ENCODE data around the gene RPS19. TPM values are rescaled to one million over a fixed set of nuclear protein-coding genes. Genes with fewer than 3 reads are reported as not detected.

Gene RPS19
- polyA plus RNA-seq, 4 donors = 2,031 to 3,349 (median 2,770) TPM

GRCh38 chr19:41848666-41849065 lies 11.4 kb upstream of the RPS19 start:
- H3K27ac ChIP-seq (ENCODE audit: low read depth in 1 of 3, low read length in 2 of 3) = no peak overlapping the region
- FAIRE-seq = no peak
- DNase-seq = no peak
- no peaks in the 10 kb centered on the region for H3K4me1 ChIP-seq (ENCODE audit: control insufficient read depth in 3 of 3, insufficient read depth in 2 of 3, low read depth in 1 of 3, low read length in 2 of 3)
- H3K9me3 ChIP-seq (ENCODE audit: control insufficient read depth in 2 of 2, insufficient read depth in 1 of 2, low read depth in 1 of 2, low read length in 1 of 2) = peaks cover 0 to 2% of the 10 kb centered on the region in 2 donors
- H3K27me3 ChIP-seq (ENCODE audit: control insufficient read depth in 3 of 3, insufficient read depth in 3 of 3, low read length in 3 of 3) = peaks cover 0 to 8% (median 0%) of the 10 kb centered on the region in 3 donors
- H3K36me3 ChIP-seq (ENCODE audit: control insufficient read depth in 3 of 3, insufficient read depth in 2 of 3, low read depth in 1 of 3, low read length in 3 of 3) = no peaks in the 10 kb centered on the region
- no peak overlapping the region for H3K4me3 ChIP-seq (ENCODE audit: low read depth in 1 of 3, low read length in 3 of 3)
- 72 to 87% (median 85%) methylated on average over 6 of the region's 6 CpGs for WGBS, 3 donors

GRCh38 chr19:41849067-41849466 lies 11.0 kb upstream of the RPS19 start:
- Histone ChIP-seq H3K27me3 (ENCODE audit: control insufficient read depth in 3 of 3, insufficient read depth in 3 of 3, low read length in 3 of 3) (peaks cover 0 to 12% (median 0%) of the 10 kb centered on the region in 3 donors), H3K9me3 (ENCODE audit: control insufficient read depth in 2 of 2, insufficient read depth in 1 of 2, low read depth in 1 of 2, low read length in 1 of 2) (peaks cover 0 to 2% of the 10 kb centered on the region in 2 donors), H3K4me1 (ENCODE audit: control insufficient read depth in 3 of 3, insufficient read depth in 2 of 3, low read depth in 1 of 3, low read length in 2 of 3) (no peaks in the 10 kb centered on the region), H3K36me3 (ENCODE audit: control insufficient read depth in 3 of 3, insufficient read depth in 2 of 3, low read depth in 1 of 3, low read length in 3 of 3) (no peaks in the 10 kb centered on the region), H3K27ac (ENCODE audit: low read depth in 1 of 3, low read length in 2 of 3) (no peak overlapping the region), H3K4me3 (ENCODE audit: low read depth in 1 of 3, low read length in 3 of 3) (no peak overlapping the region)
- FAIRE-seq (no peak), DNase-seq (no peak)
- 71 to 82% (median 75%) methylated on average over 2 of the region's 2 CpGs for WGBS, 3 donors

GRCh38 chr19:41850381-41850780 lies 9.7 kb upstream of the RPS19 start:
- no peak for FAIRE-seq
- Histone ChIP-seq H3K36me3 (ENCODE audit: control insufficient read depth in 3 of 3, insufficient read depth in 2 of 3, low read depth in 1 of 3, low read length in 3 of 3) (no peaks in the 10 kb centered on the region), H3K4me3 (ENCODE audit: low read depth in 1 of 3, low read length in 3 of 3) (no peak overlapping the region), H3K4me1 (ENCODE audit: control insufficient read depth in 3 of 3, insufficient read depth in 2 of 3, low read depth in 1 of 3, low read length in 2 of 3) (no peaks in the 10 kb centered on the region), H3K27me3 (ENCODE audit: control insufficient read depth in 3 of 3, insufficient read depth in 3 of 3, low read length in 3 of 3) (peaks cover 0 to 8% (median 0%) of the 10 kb centered on the region in 3 donors), H3K27ac (ENCODE audit: low read depth in 1 of 3, low read length in 2 of 3) (no peak overlapping the region), H3K9me3 (ENCODE audit: control insufficient read depth in 2 of 2, insufficient read depth in 1 of 2, low read depth in 1 of 2, low read length in 1 of 2) (no peaks in the 10 kb centered on the region)
- no peak for DNase-seq
- WGBS, 3 donors = 62 to 68% (median 65%) methylated on average over 5 of the region's 5 CpGs

GRCh38 chr19:41851456-41851855 lies 8.6 kb upstream of the RPS19 start:
- no peaks in the 10 kb centered on the region for H3K9me3 ChIP-seq (ENCODE audit: control insufficient read depth in 2 of 2, insufficient read depth in 1 of 2, low read depth in 1 of 2, low read length in 1 of 2)
- FAIRE-seq = no peak
- no peaks in the 10 kb centered on the region for H3K36me3 ChIP-seq (ENCODE audit: control insufficient read depth in 3 of 3, insufficient read depth in 2 of 3, low read depth in 1 of 3, low read length in 3 of 3)
- 37 to 45% (median 42%) methylated on average over 4 of the region's 4 CpGs for WGBS, 3 donors
- H3K4me1 ChIP-seq (ENCODE audit: control insufficient read depth in 3 of 3, insufficient read depth in 2 of 3, low read depth in 1 of 3, low read length in 2 of 3) = no peaks in the 10 kb centered on the region
- H3K4me3 ChIP-seq (ENCODE audit: low read depth in 1 of 3, low read length in 3 of 3) = no peak overlapping the region
- DNase-seq = no peak
- H3K27me3 ChIP-seq (ENCODE audit: control insufficient read depth in 3 of 3, insufficient read depth in 3 of 3, low read length in 3 of 3) = peaks cover 0 to 8% (median 0%) of the 10 kb centered on the region in 3 donors
- H3K27ac ChIP-seq (ENCODE audit: low read depth in 1 of 3, low read length in 2 of 3) = no peak overlapping the region

GRCh38 chr19:41853344-41853743 lies 6.7 kb upstream of the RPS19 start:
- Histone ChIP-seq H3K9me3 (ENCODE audit: control insufficient read depth in 2 of 2, insufficient read depth in 1 of 2, low read depth in 1 of 2, low read length in 1 of 2) (no peaks in the 10 kb centered on the region), H3K4me3 (ENCODE audit: low read depth in 1 of 3, low read length in 3 of 3) (no peak overlapping the region), H3K27me3 (ENCODE audit: control insufficient read depth in 3 of 3, insufficient read depth in 3 of 3, low read length in 3 of 3) (peaks cover 0 to 8% (median 0%) of the 10 kb centered on the region in 3 donors), H3K27ac (ENCODE audit: low read depth in 1 of 3, low read length in 2 of 3) (no peak overlapping the region), H3K4me1 (ENCODE audit: control insufficient read depth in 3 of 3, insufficient read depth in 2 of 3, low read depth in 1 of 3, low read length in 2 of 3) (no peaks in the 10 kb centered on the region), H3K36me3 (ENCODE audit: control insufficient read depth in 3 of 3, insufficient read depth in 2 of 3, low read depth in 1 of 3, low read length in 3 of 3) (no peaks in the 10 kb centered on the region)
- DNase-seq (no peak), FAIRE-seq (no peak)
- WGBS, 3 donors = 26 to 78% (median 50%) methylated on average over 2 of the region's 2 CpGs

GRCh38 chr19:41853768-41854167 lies 6.3 kb upstream of the RPS19 start:
- H3K27ac ChIP-seq (ENCODE audit: low read depth in 1 of 3, low read length in 2 of 3) = no peak overlapping the region
- peaks cover 0 to 8% (median 0%) of the 10 kb centered on the region in 3 donors for H3K27me3 ChIP-seq (ENCODE audit: control insufficient read depth in 3 of 3, insufficient read depth in 3 of 3, low read length in 3 of 3)
- H3K36me3 ChIP-seq (ENCODE audit: control insufficient read depth in 3 of 3, insufficient read depth in 2 of 3, low read depth in 1 of 3, low read length in 3 of 3) = no peaks in the 10 kb centered on the region
- no peak overlapping the region for H3K4me3 ChIP-seq (ENCODE audit: low read depth in 1 of 3, low read length in 3 of 3)
- H3K9me3 ChIP-seq (ENCODE audit: control insufficient read depth in 2 of 2, insufficient read depth in 1 of 2, low read depth in 1 of 2, low read length in 1 of 2) = no peaks in the 10 kb centered on the region
- WGBS, 3 donors = 65 to 76% (median 70%) methylated on average over 2 of the region's 2 CpGs
- FAIRE-seq (no peak), DNase-seq (no peak)
- H3K4me1 ChIP-seq (ENCODE audit: control insufficient read depth in 3 of 3, insufficient read depth in 2 of 3, low read depth in 1 of 3, low read length in 2 of 3) = no peaks in the 10 kb centered on the region

GRCh38 chr19:41859213-41859617 lies 840 bp upstream of the RPS19 start:
- no peak for FAIRE-seq
- 1 to 3% (median 2%) methylated on average over 8 of the region's 8 CpGs for WGBS, 3 donors

GRCh38 chr19:41860419-41861115 lies 512 bp downstream of the RPS19 start:
- Histone ChIP-seq H3K27ac (ENCODE audit: low read depth in 1 of 3, low read length in 2 of 3) (peak overlapping the region; percentile 36 to 98 (median 83)), H3K27me3 (ENCODE audit: control insufficient read depth in 3 of 3, insufficient read depth in 3 of 3, low read length in 3 of 3) (no peaks in the 10 kb centered on the region), H3K9me3 (ENCODE audit: control insufficient read depth in 2 of 2, insufficient read depth in 1 of 2, low read depth in 1 of 2, low read length in 1 of 2) (no peaks in the 10 kb centered on the region), H3K36me3 (ENCODE audit: control insufficient read depth in 3 of 3, insufficient read depth in 2 of 3, low read depth in 1 of 3, low read length in 3 of 3) (peaks cover 6 to 46% (median 13%) of the 10 kb centered on the region in 3 donors), H3K4me1 (ENCODE audit: control insufficient read depth in 3 of 3, insufficient read depth in 2 of 3, low read depth in 1 of 3, low read length in 2 of 3) (peaks cover 7 to 25% (median 12%) of the 10 kb centered on the region in 3 donors), H3K4me3 (ENCODE audit: low read depth in 1 of 3, low read length in 3 of 3) (peak overlapping the region; percentile 56 to 80 (median 76))
- 0 to 1% (median 1%) methylated on average over 38 to 45 of the region's 45 CpGs for WGBS, 3 donors
- FAIRE-seq (no peak), DNase-seq (peak in 1 of 2 donors; percentile 48)

More at GRCh38 chr19:41859213-41859617, 840 bp upstream of the RPS19 start:
- DNase-seq = no peak
- peak overlapping the region; percentile 34 to 87 (median 66) for H3K27ac ChIP-seq (ENCODE audit: low read depth in 1 of 3, low read length in 2 of 3)
- no peaks in the 10 kb centered on the region for H3K9me3 ChIP-seq (ENCODE audit: control insufficient read depth in 2 of 2, insufficient read depth in 1 of 2, low read depth in 1 of 2, low read length in 1 of 2)
- H3K4me3 ChIP-seq (ENCODE audit: low read depth in 1 of 3, low read length in 3 of 3) = peak overlapping the region in 1 of 3 donors; percentile 56
- no peaks in the 10 kb centered on the region for H3K27me3 ChIP-seq (ENCODE audit: control insufficient read depth in 3 of 3, insufficient read depth in 3 of 3, low read length in 3 of 3)
- peaks cover 7 to 25% (median 12%) of the 10 kb centered on the region in 3 donors for H3K4me1 ChIP-seq (ENCODE audit: control insufficient read depth in 3 of 3, insufficient read depth in 2 of 3, low read depth in 1 of 3, low read length in 2 of 3)
- H3K36me3 ChIP-seq (ENCODE audit: control insufficient read depth in 3 of 3, insufficient read depth in 2 of 3, low read depth in 1 of 3, low read length in 3 of 3) = peaks cover 3 to 33% (median 10%) of the 10 kb centered on the region in 3 donors
